ENCODE results near the gene MSANTD4. TPM values are rescaled to one million over a fixed set of nuclear protein-coding genes. Genes with fewer than 3 reads are reported as not detected.
A peak's percentile ranks its signal among the peaks of the same experiment; 100 is the strongest.
"Not testable (repeated sequence)": the region's sequence is repeated elsewhere in the genome, so short reads cannot be mapped to it uniquely, and the experiment has no call there.

MSANTD4 gene
- total RNA-seq, 1 donor from 2014 or later: 66.2 TPM

- no peak for DNase-seq (ENCODE audit: low read depth)
These were observed 8.0 kb downstream of the MSANTD4 start for GRCh38 chr11:106014035-106014434.

GRCh38 chr11:106012744-106013143, 9.3 kb downstream of the MSANTD4 start:
- DNase-seq (ENCODE audit: low read depth): no peak

- DNase-seq (ENCODE audit: low read depth): no peak
These were observed 10.6 kb downstream of the MSANTD4 start for GRCh38 chr11:106011481-106011880.

GRCh38 chr11:106003094-106003493, 18.9 kb downstream of the MSANTD4 start:
- not testable (repeated sequence) for DNase-seq (ENCODE audit: low read depth)

- peak; percentile 15 for DNase-seq (ENCODE audit: low read depth)
These were observed 20.6 kb downstream of the MSANTD4 start for GRCh38 chr11:106001304-106002012.

GRCh38 chr11:105991888-105992287, 30.2 kb downstream of the MSANTD4 start:
- DNase-seq (ENCODE audit: low read depth): no peak

GRCh38 chr11:105989124-105989523, 32.9 kb downstream of the MSANTD4 start:
- DNase-seq (ENCODE audit: low read depth): no peak

GRCh38 chr11:105988197-105988596, 33.8 kb downstream of the MSANTD4 start:
- DNase-seq (ENCODE audit: low read depth): no peak

- DNase-seq (ENCODE audit: low read depth): peak; percentile 84
These were observed 35.5 kb downstream of the MSANTD4 start for GRCh38 chr11:105986554-105986953.

- no peak for DNase-seq (ENCODE audit: low read depth)
These were observed 41.9 kb downstream of the MSANTD4 start for GRCh38 chr11:105979997-105980703.

GRCh38 chr11:105975128-105975527, 46.9 kb downstream of the MSANTD4 start:
- DNase-seq (ENCODE audit: low read depth): no peak

- no peak for DNase-seq (ENCODE audit: low read depth)
These were observed 52.3 kb downstream of the MSANTD4 start for GRCh38 chr11:105969756-105970155.

- peak; percentile 94 for DNase-seq (ENCODE audit: low read depth)
These were observed 53.9 kb downstream of the MSANTD4 start for GRCh38 chr11:105968021-105968697.

GRCh38 chr11:105960252-105961245, 61.5 kb downstream of the MSANTD4 start:
- no peak for DNase-seq (ENCODE audit: low read depth)

Other genes starting within 250 kb of the MSANTD4 start
- gene KBTBD3, start 55.1 kb upstream of the MSANTD4 start, total RNA-seq: 4.5 and 11.9 TPM in 2 replicates
- 63.9 and 81.7 TPM in 2 replicates for gene AASDHPPT, start 55.4 kb upstream of the MSANTD4 start, total RNA-seq

Data from renal cortical epithelial cell (primary cell).